NCI-H1694 treated with DMSO at 0.1 percent for 48 hours (cell line): ENCODE results near the gene UNKL.

Experiments
- DNase-seq: peaks from one replicate; lab custom pipeline; 2025; lab: John Stamatoyannopoulos, UW

The UNKL gene

GRCh38 chr16:1323296-1324239, 90.9 kb downstream of the UNKL start:
- no peak for DNase-seq

- DNase-seq, result no peak
Observed at GRCh38 chr16:1322407-1322806, 92.1 kb downstream of the UNKL start.

- no peak for DNase-seq
Observed at GRCh38 chr16:1320658-1321240, 93.8 kb downstream of the UNKL start.

GRCh38 chr16:1320097-1320496, 94.4 kb downstream of the UNKL start:
- no peak for DNase-seq

GRCh38 chr16:1319041-1319440, 95.5 kb downstream of the UNKL start:
- DNase-seq, result no peak

- DNase-seq, result no peak
Observed at GRCh38 chr16:1318268-1318545, 96.3 kb downstream of the UNKL start.

GRCh38 chr16:1317479-1318267, 96.8 kb downstream of the UNKL start:
- no peak for DNase-seq

GRCh38 chr16:1316033-1316405, 98.5 kb downstream of the UNKL start:
- DNase-seq, result no peak

GRCh38 chr16:1315081-1316032, 99.1 kb downstream of the UNKL start:
- no peak for DNase-seq

- no peak for DNase-seq
Observed at GRCh38 chr16:1314399-1315068, 100.0 kb downstream of the UNKL start.

- DNase-seq, result no peak
Observed at GRCh38 chr16:1313721-1314369, 100.7 kb downstream of the UNKL start.
